Stimulated activated CD4-positive, alpha-beta T cell treated with anti-CD3 and anti-CD28 coated beads, Interleukin-4, amount 100 ng/mL, for 1 hour (primary cell): ENCODE results near the gene ABHD8.
"Not testable (repeated sequence)": the region's sequence is repeated elsewhere in the genome, so short reads cannot be mapped to it uniquely, and the experiment has no call there.

Experiments used
- DNase-seq: peaks from one replicate; pipeline ENCODE4 v3.0.0-alpha.2; 2020

ABHD8 gene

GRCh38 chr19:17294051-17294891, 9.0 kb downstream of the ABHD8 start:
- peak; percentile 61 for DNase-seq

- no peak for DNase-seq
Measured at GRCh38 chr19:17293605-17294004, 9.6 kb downstream of the ABHD8 start.

GRCh38 chr19:17292301-17293074, 10.7 kb downstream of the ABHD8 start:
- DNase-seq = peak; percentile 82

- DNase-seq = peak; percentile 53
Measured at GRCh38 chr19:17289489-17289888, 13.7 kb downstream of the ABHD8 start.

- DNase-seq = no peak
Measured at GRCh38 chr19:17286752-17287151, 16.5 kb downstream of the ABHD8 start.

- DNase-seq = no peak
Measured at GRCh38 chr19:17286263-17286662, 17.0 kb downstream of the ABHD8 start.

- DNase-seq = no peak
Measured at GRCh38 chr19:17285415-17286135, 17.6 kb downstream of the ABHD8 start.

- DNase-seq = no peak
Measured at GRCh38 chr19:17283504-17283996, 19.7 kb downstream of the ABHD8 start.

GRCh38 chr19:17282488-17283125, 20.6 kb downstream of the ABHD8 start:
- DNase-seq = peak; percentile 80

GRCh38 chr19:17281391-17282304, 21.6 kb downstream of the ABHD8 start, which contains the start of gene ANKLE1:
TSS of gene ANKLE1 (plus strand) at chr19:17281901. CDS start at chr19:17281921, 20 bp downstream.
- DNase-seq = peak; percentile 52

GRCh38 chr19:17279436-17279835, 23.8 kb downstream of the ABHD8 start:
- no peak for DNase-seq

GRCh38 chr19:17275441-17276175, 27.6 kb downstream of the ABHD8 start:
- DNase-seq = no peak

- DNase-seq = not testable (repeated sequence)
Measured at GRCh38 chr19:17274892-17275291, 28.3 kb downstream of the ABHD8 start.

GRCh38 chr19:17268754-17269153, 34.5 kb downstream of the ABHD8 start:
- no peak for DNase-seq

GRCh38 chr19:17266975-17267788, 36.0 kb downstream of the ABHD8 start, which contains the start of gene BABAM1:
TSS of gene BABAM1 (plus strand) at chr19:17267443. CDS start at chr19:17268807, 1,364 bp downstream.
- peak; percentile 89 for DNase-seq

GRCh38 chr19:17266589-17266974, 36.6 kb downstream of the ABHD8 start:
- DNase-seq = no peak

GRCh38 chr19:17266026-17266425, 37.2 kb downstream of the ABHD8 start:
- DNase-seq = no peak

GRCh38 chr19:17264641-17264979, 38.6 kb downstream of the ABHD8 start, which contains the start of gene USHBP1:
TSS of gene USHBP1 (minus strand) at chr19:17264745. CDS start at chr19:17264299, 446 bp downstream.
- DNase-seq = no peak
